Cardiac fibroblast (primary cell): ENCODE results near the gene ROR2.
A peak's percentile ranks its signal among the peaks of the same experiment; 100 is the strongest.

Source experiments
- DNase-seq, 2 donors: peaks; one replicate each; pipeline versions ENCODE4 v3.0.0 to v3.0.0-alpha.2; 2010; ENCODE audit warnings: low read depth in 2 of 2
- H3K4me3 ChIP-seq, 2 donors: replicated peaks in 1 of 2; 1 replicate in 1 of 2; 2 replicates in 1 of 2; pipeline ENCODE4 v1.5.1; 2011; ENCODE audit warnings: low read depth in 2 of 2, low read length in 2 of 2, mild to moderate bottlenecking in 2 of 2, moderate library complexity in 1 of 2
- CTCF ChIP-seq: IDR thresholded peaks from one replicate; pipeline ENCODE4 v1.5.1; 2011; ENCODE audit warnings: low read depth, mild to moderate bottlenecking, low read length, inconsistent platforms

ROR2 gene

GRCh38 chr9:91658513-91659105 lies 291.4 kb downstream of the ROR2 start:
- peak in 1 of 2 donors; percentile 3 for DNase-seq
- TF ChIP-seq CTCF: no peak
- H3K4me3 ChIP-seq: no peak overlapping the region

- no peak for DNase-seq
- no peak overlapping the region for H3K4me3 ChIP-seq
- no peak for TF ChIP-seq CTCF
Measured at GRCh38 chr9:91657501-91657900, 292.5 kb downstream of the ROR2 start.

GRCh38 chr9:91655658-91656057 lies 294.4 kb downstream of the ROR2 start:
- H3K4me3 ChIP-seq: no peak overlapping the region
- peak in 1 of 2 donors; percentile 20 for DNase-seq
- TF ChIP-seq CTCF: no peak

GRCh38 chr9:91655215-91655614 lies 294.8 kb downstream of the ROR2 start:
- H3K4me3 ChIP-seq: no peak overlapping the region

GRCh38 chr9:91654527-91654926 lies 295.5 kb downstream of the ROR2 start:
- no peak overlapping the region for H3K4me3 ChIP-seq
- no peak for DNase-seq
- TF ChIP-seq CTCF: no peak

More at GRCh38 chr9:91655215-91655614, 294.8 kb downstream of the ROR2 start:
- DNase-seq: peak in 1 of 2 donors; percentile 6
- TF ChIP-seq CTCF: no peak

- TF ChIP-seq CTCF: no peak
- no peak overlapping the region for H3K4me3 ChIP-seq
- DNase-seq: no peak
Measured at GRCh38 chr9:91647371-91647770, 302.7 kb downstream of the ROR2 start.

- H3K4me3 ChIP-seq: no peak overlapping the region
Measured at GRCh38 chr9:91646702-91647101, 303.3 kb downstream of the ROR2 start.

More at GRCh38 chr9:91646702-91647101, 303.3 kb downstream of the ROR2 start:
- no peak for TF ChIP-seq CTCF
- DNase-seq: no peak
